ENCODE data around the gene SPEF1.

The SPEF1 gene

DNA sequence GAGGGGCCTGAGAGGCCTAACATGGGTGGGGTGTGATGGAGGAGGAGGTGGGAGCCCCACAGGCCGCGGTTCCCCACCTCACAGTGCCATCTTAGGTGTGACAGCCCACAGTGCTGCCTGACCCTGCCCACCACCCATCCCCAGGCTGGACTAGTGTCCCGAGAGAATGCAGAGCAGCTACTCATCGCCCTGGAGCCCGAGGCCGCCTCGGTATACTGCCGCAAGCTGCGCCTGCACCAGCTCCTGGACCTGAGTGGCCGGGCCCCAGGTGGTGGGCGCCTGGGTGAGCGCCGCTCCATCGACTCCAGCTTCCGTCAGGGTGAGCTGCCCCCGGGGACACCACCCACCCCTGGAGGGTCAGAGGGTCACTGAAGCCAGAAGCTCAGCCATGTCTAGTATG lies 33.2 kb downstream of the SPEF1 start:
- DNase-seq (ENCODE audit: low spot score) = no peak

GRCh38 chr20:3747471-3747870 lies 33.8 kb downstream of the SPEF1 start:
- DNase-seq (ENCODE audit: low spot score) = no peak

- DNase-seq (ENCODE audit: low spot score) = no peak
Measured at GRCh38 chr20:3745686-3746173, 35.5 kb downstream of the SPEF1 start.

GRCh38 chr20:3744806-3745685 lies 36.2 kb downstream of the SPEF1 start:
- DNase-seq (ENCODE audit: low spot score) = peak; percentile 80

- no peak for DNase-seq (ENCODE audit: low spot score)
Measured at GRCh38 chr20:3744037-3744436, 37.2 kb downstream of the SPEF1 start.

GRCh38 chr20:3743251-3743650 lies 38.0 kb downstream of the SPEF1 start:
- DNase-seq (ENCODE audit: low spot score) = no peak

- no peak for DNase-seq (ENCODE audit: low spot score)
Measured at GRCh38 chr20:3741836-3742458, 39.3 kb downstream of the SPEF1 start.

- no peak for DNase-seq (ENCODE audit: low spot score)
Measured at GRCh38 chr20:3740615-3741301, 40.5 kb downstream of the SPEF1 start.

GRCh38 chr20:3739926-3740451 lies 41.3 kb downstream of the SPEF1 start:
- no peak for DNase-seq (ENCODE audit: low spot score)

- no peak for DNase-seq (ENCODE audit: low spot score)
Measured at GRCh38 chr20:3739054-3739925, 42.0 kb downstream of the SPEF1 start.

DNA sequence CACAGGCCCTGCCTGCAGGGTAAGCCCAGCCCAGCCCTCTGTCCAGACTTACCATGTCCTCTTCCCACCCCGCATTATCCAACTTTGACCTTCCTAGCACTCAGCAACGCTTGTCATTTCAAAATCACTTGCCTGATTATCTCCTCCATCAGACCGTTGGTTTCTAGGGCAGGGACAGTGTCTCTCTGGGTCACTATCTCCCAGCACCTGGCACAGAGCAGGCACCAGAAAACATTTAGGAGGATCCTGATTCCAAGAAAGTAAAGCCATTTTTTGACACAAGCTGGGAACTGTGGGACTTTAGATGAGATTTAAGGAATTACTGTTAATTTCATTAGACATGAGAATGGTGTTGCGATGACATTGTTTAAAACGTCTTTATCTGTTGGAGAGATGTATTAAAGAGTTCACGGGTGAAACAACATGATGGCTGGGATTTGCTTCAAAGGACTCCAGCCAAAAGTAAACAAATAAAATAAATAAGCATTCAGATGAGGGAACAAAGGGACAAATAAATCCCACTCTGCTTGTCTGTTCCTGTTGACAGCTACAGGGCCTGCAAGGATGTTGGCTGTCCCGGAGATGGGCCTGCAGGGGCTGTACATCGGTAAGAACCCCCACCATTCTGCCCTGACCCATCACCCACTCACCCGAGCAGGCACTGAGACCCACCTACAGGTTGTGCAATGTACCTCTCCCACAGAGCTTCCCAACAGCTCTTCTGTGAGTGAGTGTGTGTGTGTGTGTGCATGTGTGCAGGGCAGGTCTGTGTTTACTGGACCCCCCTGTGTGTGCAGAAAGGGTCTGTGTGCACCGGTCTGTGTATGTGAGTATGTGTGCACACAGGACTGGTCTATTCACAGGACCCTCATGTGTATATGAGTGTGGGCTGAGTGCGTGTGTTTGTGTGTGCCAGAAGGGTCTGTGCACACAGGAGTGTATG lies 42.9 kb downstream of the SPEF1 start:
- no peak for DNase-seq (ENCODE audit: low spot score)

- DNase-seq (ENCODE audit: low spot score) = no peak
Measured at GRCh38 chr20:3735768-3736167, 45.5 kb downstream of the SPEF1 start.

DNA sequence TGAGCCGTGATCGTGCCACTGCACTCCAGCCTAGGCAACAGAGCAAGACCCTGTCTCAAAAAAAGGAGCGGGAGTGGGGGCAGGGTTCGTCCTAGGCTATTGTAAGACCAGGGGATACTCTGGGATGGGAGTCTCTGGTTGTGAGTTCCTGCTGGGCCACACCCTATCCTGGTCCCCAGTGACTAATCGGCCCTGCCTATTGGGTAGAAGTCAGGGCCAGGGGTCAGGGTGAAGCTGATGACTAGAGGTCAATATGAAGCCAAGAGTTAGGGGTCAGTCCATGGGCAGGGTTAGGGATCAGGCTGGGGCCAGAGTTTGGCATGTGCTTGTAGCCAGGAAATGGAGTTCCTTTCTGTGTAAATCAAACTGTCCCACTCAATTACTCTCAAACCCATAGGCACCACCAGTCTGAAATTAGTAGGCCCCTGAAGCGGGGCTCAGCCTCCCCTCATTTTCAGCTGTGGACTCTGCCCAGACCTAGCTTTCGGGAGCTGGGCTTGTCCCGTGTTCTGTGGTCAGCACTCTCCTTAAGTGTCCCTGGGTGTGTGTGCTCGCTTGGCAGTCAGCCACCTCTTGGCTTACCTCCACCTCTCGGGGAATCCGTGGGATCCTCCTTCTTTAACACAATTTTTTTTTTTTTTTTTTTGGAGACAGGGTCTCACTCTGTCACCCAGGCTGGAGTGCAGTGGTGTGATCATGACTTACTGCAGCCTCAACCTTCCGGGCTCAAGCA lies 47.0 kb downstream of the SPEF1 start:
- peak; percentile 35 for DNase-seq (ENCODE audit: low spot score)

DNA sequence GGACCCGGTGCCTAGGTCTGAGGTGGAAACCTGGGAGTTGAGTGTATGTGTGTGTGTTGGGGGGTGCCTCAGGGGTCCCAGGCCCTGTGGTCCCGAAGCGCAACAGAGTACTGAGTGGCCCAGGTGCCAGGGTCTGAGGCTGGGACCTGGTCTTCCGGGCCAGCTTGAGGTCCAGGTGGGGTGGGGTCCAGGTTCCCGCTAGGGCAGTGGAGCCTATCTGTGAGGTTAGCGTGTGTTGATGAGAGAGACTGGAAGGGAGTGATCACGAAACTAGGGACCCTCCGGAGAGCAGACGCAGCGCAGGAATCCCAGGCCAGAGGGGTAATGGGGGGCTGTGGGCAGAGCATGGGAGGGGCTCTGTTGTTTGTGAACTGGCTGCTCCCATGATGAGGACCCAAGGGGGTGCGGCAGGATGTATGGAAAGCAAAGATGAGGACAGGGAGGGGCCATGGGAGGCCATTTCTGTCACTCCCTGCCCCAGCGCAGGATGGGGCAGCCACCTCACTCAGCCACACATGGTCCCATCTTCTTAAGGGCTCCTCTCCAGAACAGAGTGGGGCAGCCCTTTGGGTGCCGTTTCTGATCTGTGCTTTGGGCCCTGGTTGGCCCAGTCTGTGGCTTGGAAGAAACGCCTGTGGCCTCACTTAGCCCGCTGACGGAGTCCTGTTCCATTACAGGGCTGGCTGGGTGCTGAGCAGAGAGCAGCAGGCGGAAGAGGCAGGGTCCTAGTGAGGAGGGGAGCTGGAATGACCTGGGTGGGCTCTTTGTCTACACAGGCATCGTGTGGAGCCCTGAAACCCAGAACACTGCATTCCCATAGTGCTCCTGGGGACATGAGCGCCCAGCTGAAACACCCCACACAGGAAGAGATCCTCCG lies 47.9 kb downstream of the SPEF1 start:
- DNase-seq (ENCODE audit: low spot score) = no peak

GRCh38 chr20:3732327-3733118 lies 48.7 kb downstream of the SPEF1 start, which contains the start of gene HSPA12B:
HSPA12B (plus strand) TSS chr20:3732685; CDS start chr20:3738675, 5,990 bp downstream.
- DNase-seq (ENCODE audit: low spot score) = no peak

GRCh38 chr20:3731944-3732326 lies 49.3 kb downstream of the SPEF1 start:
- no peak for DNase-seq (ENCODE audit: low spot score)

DNA sequence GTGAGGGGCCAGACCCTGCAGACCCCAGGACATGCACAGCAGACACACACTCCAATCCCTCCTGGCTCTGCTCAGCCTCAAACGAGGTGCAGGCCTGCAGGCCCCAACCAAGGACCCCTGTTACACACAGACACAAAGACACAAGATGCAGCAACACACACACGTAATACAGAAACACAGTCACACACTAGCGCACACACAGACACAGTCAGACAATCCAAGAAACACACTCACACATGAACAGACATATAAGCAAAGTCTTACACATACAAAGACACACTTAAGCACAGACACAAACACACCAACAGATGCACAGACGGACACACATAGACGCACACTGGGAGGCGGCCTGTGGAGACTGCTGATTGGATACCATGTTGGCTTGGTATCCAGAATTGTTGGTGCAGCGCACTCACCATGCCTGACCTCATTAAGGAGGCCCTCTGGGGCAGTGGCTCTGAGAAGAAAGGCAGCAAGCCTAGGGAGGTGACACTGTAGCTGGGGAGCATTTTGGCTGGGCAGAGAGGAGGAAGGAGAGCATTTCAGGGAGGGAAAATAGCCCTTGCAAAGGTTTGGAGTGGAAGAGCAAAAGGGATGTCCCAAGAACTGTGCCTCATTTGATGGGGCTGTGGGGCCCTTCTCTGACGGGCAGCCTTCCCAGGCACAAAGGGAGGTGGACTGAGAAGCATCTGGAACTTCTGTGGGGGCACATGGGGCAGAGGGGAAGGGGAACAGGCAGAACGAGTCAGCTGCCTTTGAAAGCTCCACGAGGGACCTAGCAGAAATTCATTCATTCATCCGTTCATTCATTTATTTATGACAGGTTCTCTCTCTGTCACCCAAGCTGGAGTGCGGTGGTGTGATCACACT lies 50.2 kb downstream of the SPEF1 start:
- DNase-seq (ENCODE audit: low spot score) = no peak
